GM20431 (cell line): ENCODE data around the gene HSCB.
"Not testable (repeated sequence)": the region's sequence is repeated elsewhere in the genome, so short reads cannot be mapped to it uniquely, and the experiment has no call there.

ENCODE experiments used
- in situ Hi-C: fragments of 300-500 bp; cut with MseI, MboI; formaldehyde crosslinking; loops from one replicate; pipeline ENCODE4 v1.15.0; 2020; ENCODE audit warnings: low sequenced_read_pairs; ENCODE audit not compliant: unreplicated experiment

The HSCB gene

GRCh38 chr22:28783786-28784671 lies 42.2 kb downstream of the HSCB start:
- in situ Hi-C loops, result no loop called here

DNA sequence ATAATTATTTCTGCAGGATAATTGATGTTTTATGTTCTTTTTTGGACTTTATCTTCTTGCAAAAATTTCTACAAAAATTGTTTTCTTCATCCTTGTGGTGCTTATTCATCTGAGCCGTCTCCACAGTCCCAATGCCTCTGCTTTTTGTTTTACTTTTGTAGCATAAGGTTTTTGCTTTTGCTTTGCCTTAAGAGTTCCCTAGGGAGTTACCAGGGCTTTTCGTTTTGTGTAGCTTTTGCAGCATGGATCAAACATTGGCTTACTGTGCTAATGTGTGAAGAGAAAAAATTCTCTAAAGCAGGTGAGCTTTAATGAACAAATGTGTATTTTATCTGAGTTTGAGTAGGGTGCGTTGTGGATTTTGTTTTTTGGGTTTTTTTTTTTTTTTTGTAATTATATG lies 46.8 kb downstream of the HSCB start:
- in situ Hi-C loops, result no loop called here

GRCh38 chr22:28791124-28791523 lies 49.3 kb downstream of the HSCB start:
- in situ Hi-C loops, result no loop called here

DNA sequence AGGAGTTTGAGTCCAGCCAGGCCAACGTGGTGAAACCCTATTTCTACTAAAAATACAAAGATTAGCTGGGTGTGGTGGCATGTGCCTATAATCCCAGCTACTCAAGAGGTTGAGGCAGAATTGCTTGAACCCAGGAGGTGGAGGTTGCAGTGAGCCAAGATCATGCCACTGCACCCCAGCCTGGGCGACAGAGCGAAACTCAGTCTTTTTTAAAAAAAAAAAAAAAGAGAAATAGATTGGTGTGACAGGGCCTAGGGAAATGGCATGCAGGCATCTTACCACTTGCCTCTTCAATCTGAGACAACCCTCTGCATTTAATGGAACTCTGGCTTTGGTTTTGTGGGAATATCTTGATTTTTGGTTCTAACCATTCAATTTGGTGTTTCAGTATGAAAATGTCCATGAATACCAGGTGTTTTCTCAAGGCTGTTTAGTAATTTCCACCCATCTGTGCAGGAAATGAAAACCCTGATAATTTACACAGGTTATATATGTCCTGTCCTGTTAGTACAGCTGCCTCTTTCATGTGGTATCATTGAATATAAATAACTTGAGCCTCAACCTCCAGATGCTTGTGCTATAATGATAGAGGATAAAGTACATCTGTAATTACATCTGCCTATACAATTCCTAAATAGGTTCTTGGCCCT lies 50.1 kb downstream of the HSCB start:
- in situ Hi-C loops, result no loop called here

DNA sequence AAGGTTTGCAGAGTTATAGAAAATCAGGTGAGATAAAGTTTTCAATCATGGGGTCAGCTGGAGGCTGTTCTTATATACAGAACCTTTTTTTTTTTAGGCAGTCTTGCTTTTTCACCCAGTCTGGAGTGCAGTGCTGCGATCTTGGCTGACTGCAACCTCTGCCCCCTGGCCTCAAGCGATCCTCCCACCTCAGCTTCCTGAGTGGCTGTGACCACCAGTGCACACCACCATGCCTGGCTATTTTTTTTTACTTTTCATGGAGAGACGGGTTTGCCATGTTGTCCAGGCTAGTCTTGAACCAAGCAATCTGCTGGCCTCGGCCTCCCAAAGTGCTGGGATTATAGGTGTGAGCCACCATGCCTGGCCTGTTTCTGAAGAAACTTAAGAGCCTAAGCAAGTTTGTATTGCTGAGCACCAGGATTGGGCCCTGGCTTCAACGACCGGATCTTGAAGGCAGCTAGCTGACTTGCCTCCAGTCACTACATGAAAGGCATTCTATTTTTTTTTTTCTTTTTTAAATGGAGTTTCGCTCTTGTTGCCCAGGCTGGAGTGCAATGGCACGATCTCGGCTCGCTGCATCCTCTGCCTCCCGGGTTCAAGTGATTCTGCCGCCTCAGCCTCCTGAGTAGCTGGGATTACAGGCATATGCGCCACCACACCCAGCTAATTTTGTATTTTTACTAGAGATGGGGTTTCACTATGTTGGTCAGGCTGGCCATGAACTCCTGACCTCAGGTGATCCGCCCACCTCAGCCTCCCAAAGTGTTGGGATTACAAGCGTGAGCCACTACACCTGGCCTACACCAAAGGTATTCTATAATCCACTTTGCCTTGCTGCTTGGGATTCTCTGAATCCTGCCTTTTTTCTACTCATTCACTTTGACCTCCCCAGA lies 50.9 kb downstream of the HSCB start:
- in situ Hi-C loops, result no loop called here

DNA sequence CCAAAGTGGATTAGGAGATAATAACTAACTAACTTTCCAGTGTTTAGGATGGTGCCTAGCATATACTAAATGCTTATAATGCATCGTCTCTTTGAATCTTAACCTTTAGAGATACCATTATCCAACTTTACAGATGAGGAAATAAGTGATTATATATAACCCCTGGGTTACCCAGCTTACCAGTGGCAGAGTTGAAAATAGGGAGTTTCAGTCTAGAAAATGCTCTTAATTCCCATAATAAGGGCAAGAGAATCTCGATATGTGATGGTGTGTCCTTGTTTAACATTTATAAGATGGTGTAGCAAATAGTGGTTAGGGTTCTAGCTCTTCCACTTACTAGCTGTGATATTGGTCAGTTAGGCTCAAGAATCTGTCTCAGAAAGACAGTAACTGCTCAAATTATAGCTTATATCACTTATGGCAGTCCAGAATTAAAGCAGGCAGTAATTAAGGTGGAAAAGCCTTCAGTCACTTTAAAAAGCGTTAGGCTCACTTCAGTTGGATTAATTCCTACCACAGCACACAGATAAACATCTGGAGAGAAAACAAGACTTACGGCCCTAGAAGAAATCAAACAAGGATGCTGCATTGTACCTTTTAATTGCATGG lies 52.2 kb downstream of the HSCB start:
- in situ Hi-C loops, result no loop called here

- in situ Hi-C loops, result no loop called here
These were observed 53.3 kb downstream of the HSCB start for GRCh38 chr22:28795071-28795693.

- in situ Hi-C loops, result no loop called here
These were observed 54.4 kb downstream of the HSCB start for GRCh38 chr22:28795932-28796856.

GRCh38 chr22:28798810-28799605 lies 57.2 kb downstream of the HSCB start:
- in situ Hi-C loops, result no loop called here

DNA sequence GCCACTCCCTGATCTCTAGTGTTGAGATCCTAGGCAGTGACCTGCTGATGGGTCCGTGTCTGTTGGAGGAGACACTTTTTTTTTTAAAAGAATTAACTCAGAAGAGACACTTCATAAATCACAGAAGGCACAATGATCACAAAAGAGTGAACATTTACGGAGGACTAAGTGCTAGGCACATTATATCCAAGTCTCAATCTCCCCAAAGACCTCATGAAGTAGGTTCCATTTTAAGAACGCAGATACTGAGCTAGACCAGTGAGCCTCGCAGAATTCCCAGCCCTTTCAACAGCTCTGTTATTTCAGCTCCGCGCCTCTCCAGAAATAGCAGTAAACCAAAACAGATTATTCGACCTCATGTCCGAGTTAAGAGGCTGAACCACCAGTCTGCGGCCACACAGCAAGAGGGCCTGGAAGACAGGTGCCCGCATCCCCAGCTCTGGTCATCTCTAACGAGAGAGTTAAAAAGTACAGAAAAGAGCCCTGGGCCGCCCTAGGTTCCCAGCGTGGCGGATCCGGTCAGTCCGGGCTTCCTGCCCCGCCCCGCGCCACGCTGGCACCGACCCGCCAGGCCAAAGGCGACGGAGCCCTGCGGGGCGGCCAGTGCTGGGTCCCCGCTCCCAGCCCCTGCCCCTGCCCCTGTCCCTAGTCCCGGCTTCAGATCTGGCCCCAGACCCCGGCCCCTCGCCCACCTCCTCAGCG lies 57.9 kb downstream of the HSCB start:
- in situ Hi-C loops, result no loop called here

DNA sequence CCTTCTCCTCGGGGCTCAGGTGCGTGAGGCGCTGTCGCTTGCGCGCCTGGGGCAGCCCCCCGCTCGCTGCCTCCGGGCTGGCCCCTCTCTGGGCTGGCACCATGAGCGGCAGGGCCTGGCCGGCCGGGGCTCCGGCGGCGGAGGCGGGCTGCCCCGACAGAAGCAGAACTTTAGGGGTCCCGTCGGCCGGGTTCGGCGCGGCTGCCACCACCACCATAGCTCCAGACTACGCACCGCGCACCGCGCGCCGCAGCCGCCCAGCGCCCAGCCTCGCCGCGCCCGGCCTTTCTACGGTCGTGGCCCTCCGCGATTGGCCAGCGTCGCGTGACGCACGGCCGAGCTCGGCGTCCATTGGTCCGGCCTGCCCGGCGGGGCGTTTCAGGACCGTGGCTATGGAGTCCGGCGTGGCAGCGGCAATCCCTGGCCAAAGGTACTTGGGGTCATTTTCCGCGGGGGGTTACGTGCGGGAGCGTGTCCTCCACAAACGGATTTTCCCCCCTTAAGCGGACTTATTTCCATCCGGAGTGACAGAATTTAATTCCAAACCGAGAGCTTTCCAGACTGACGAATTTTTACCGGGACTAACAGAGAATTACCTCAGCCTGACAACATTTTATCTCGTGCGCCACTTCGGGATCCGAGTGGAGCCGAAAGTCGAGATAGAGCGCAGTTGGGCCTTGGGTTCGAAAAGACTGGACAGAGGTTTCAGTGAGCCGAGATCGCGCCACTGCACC lies 58.6 kb downstream of the HSCB start, which contains the start of gene XBP1:
Gene XBP1 (minus strand): TSS at position 262 of the 734 bp plus-strand sequence.
- in situ Hi-C loops, result no loop called here

GRCh38 chr22:28801845-28802594 lies 60.2 kb downstream of the HSCB start:
- in situ Hi-C loops, result no loop called here

DNA sequence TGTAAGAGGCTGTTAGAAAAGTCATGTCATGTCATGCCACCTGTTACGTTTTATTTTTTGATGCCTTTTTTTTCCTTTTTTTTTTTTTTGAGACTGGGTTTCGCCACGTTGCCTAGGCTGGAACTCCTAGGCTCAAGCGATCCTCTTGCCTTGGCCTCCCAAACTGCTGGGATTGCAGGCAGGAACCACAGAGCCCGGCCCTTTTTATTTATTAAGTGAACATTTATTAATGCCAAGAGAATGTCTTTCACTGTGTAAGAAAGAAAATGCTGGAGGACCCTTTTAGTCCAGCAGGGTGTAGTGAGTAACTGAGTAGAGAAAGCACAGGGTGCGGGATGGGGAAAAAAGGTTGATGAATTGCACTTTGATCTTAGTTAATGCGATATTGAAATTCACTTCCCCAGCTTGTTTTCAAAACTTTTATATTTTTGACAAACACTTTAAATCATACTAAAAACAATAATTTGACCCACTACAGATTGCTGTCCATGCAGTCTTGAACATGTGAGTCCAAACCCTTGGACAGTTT lies 60.8 kb downstream of the HSCB start:
- in situ Hi-C loops, result no loop called here

DNA sequence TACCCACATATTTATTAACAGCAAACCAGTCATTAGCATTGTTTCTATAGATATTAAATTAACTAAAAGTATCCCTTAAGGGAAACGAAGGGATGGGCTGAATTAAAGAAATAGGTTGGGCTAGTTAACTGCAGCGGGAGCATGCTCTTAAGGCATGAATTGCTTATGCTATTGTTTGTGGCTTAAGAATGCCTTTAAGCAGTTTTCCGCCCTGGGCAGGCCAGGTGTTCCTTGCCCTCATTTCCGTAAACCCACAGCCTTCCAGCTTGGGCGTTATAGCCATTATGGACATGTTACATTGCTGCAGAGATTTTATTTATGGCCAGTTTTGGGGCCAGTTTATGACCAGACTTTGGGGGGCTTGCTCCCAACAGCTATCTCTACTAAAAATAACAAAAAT lies 63.6 kb downstream of the HSCB start:
- in situ Hi-C loops, result not testable (repeated sequence)
